Esophagus squamous epithelium (tissue), 5 donors: Measurements from ENCODE around the gene POU6F1. TPM values are rescaled to one million over a fixed set of nuclear protein-coding genes. Genes with fewer than 3 reads are reported as not detected.

ENCODE experiments used
- DNase-seq: peaks from one replicate; lab custom pipeline; 2025; lab: John Stamatoyannopoulos, UW
- H3K27ac ChIP-seq, 4 donors: fragments of 200-600 bp; sonication (generic); one replicate each; pipeline ENCODE4 v1.5.1; 2016 to 2019; ENCODE audit warnings: mild to moderate bottlenecking in 1 of 4
- H3K27me3 ChIP-seq, 4 donors: fragments of 200-600 bp; sonication (generic); 1 replicate in 3 of 4; 2 replicates in 1 of 4; pipeline versions ENCODE4 v1.5.1 to v1.6.0; 2017 to 2021; ENCODE audit warnings: antibody characterized with exemption in 1 of 4
- H3K36me3 ChIP-seq, 3 donors: fragments of 200-600 bp; sonication (generic); one replicate each; pipeline ENCODE4 v1.5.1; 2016 to 2019
- H3K4me1 ChIP-seq, 3 donors: fragments of 200-600 bp; sonication (generic); one replicate each; pipeline ENCODE4 v1.5.1; 2017 to 2019
- H3K4me3 ChIP-seq, 4 donors: fragments of 200-600 bp; sonication (generic); 1 replicate in 3 of 4; 2 replicates in 1 of 4; pipeline ENCODE4 v1.5.1; 2016 to 2019; ENCODE audit warnings: mild to moderate bottlenecking in 2 of 4, moderate library complexity in 1 of 4
- H3K9me3 ChIP-seq, 3 donors: fragments of 200-600 bp; sonication (generic); one replicate each; pipeline ENCODE4 v1.5.1; 2016 to 2019
- POLR2A ChIP-seq, 4 donors: fragments of 450-650 bp; IDR thresholded peaks; one replicate each; pipeline ENCODE4 v1.6.1; 2017; ENCODE audit warnings: antibody characterized with exemption in 4 of 4, mild to moderate bottlenecking in 4 of 4, moderate library complexity in 3 of 4
- WGBS, 2 donors: methylation state at CpG; one replicate each; pipeline ENCODE4 v1.1.5; 2018; 5-methylcytosine and 5-hydroxymethylcytosine counted together
- intact Hi-C: fragments of 100-400 bp; cut with DNase I; formaldehyde crosslinking; loops from one replicate; pipeline ENCODE4 v1.15.0; 2022
- total RNA-seq, 4 donors: library from RNA; depleted of rRNA; stranded (reverse); fragments of >200 nt; gene quantifications; one replicate each; pipeline ENCODE4 v1.1.0, GENCODE V29; 2016
- TF ChIP-seq, protein P1 (sequence below), 6 experiments: fragments of 450-650 bp in 4 of 6; fragments of 200-600 bp in 2 of 6; sonication (generic) in 2 of 6; IDR thresholded peaks; one replicate each; pipeline ENCODE4 v1.5.1; 2016 to 2019; ENCODE audit warnings: antibody characterized with exemption in 6 of 6, mild to moderate bottlenecking in 4 of 6, moderate library complexity in 4 of 6
- donor health status: DM: yes; HTN: yes; CAD: no.

Gene POU6F1
- total RNA-seq, 4 donors from 2014 or later, result 0.42 to 5.9 (median 1.7) TPM

- WGBS, 2 donors, result 77 to 79% methylated on average over 12 to 13 of the region's 14 CpGs
- intact Hi-C loops, result no loop called here
Observed at GRCh38 chr12:51188359-51189051, 29.4 kb downstream of the POU6F1 start.

DNA sequence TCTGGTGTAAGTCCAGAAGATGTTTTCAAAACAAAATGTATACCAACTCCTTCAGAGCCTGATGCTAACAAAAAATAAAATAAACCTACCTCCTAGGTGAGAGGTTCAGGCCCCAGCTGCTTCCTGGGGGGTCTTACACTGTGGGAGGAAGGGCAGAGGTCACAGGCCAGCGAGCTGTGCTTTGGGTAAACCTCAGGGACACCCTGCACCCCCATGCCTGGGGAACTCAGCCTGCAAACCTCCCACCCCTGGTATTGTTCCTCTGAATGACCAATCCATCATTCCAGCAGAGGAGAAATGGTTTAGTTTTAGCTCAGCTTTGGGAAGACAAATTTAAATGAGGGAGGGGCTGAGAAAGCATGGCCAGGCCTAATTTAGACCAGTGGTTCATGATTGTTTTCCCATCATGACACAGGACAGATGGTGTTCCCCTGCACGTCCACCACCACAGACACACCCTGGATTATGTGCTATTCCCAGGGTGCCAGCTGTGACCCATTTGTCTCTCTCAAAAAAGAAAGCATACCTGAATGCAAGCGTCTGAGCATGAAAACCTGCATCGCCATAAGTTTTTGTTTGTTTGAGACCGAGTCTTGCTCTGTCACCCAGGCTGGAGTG, 30.4 kb downstream of the POU6F1 start:
- DNase-seq, result no peak
- intact Hi-C loops, result no loop called here
- peaks cover 0 to 33% (median 0%) of the 10 kb centered on the region in 3 donors for H3K36me3 ChIP-seq

More at GRCh38 chr12:51188359-51189051, 29.4 kb downstream of the POU6F1 start:
- Histone ChIP-seq H3K4me1 (peaks cover 0 to 33% (median 0%) of the 10 kb centered on the region in 3 donors), H3K27ac (no peak overlapping the region), H3K4me3 (no peak overlapping the region), H3K9me3 (no peaks in the 10 kb centered on the region), H3K27me3 (no peaks in the 10 kb centered on the region), H3K36me3 (peaks cover 0 to 35% (median 0%) of the 10 kb centered on the region in 3 donors)
- no peak for DNase-seq
- no peak for TF ChIP-seq POLR2A (IDR thresholded peaks at IDR 0.05)
- TF ChIP-seq, protein P1, sequence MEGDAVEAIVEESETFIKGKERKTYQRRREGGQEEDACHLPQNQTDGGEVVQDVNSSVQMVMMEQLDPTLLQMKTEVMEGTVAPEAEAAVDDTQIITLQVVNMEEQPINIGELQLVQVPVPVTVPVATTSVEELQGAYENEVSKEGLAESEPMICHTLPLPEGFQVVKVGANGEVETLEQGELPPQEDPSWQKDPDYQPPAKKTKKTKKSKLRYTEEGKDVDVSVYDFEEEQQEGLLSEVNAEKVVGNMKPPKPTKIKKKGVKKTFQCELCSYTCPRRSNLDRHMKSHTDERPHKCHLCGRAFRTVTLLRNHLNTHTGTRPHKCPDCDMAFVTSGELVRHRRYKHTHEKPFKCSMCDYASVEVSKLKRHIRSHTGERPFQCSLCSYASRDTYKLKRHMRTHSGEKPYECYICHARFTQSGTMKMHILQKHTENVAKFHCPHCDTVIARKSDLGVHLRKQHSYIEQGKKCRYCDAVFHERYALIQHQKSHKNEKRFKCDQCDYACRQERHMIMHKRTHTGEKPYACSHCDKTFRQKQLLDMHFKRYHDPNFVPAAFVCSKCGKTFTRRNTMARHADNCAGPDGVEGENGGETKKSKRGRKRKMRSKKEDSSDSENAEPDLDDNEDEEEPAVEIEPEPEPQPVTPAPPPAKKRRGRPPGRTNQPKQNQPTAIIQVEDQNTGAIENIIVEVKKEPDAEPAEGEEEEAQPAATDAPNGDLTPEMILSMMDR (IDR thresholded peaks at IDR 0.05), result no peak

GRCh38 chr12:51186465-51187085, 31.3 kb downstream of the POU6F1 start:
- Histone ChIP-seq H3K4me1 (peaks cover 0 to 33% (median 0%) of the 10 kb centered on the region in 3 donors), H3K36me3 (peaks cover 0 to 24% (median 0%) of the 10 kb centered on the region in 3 donors), H3K4me3 (no peak overlapping the region), H3K27me3 (no peaks in the 10 kb centered on the region), H3K9me3 (no peaks in the 10 kb centered on the region), H3K27ac (no peak overlapping the region)
- intact Hi-C loops, result no loop called here
- 58 to 81% methylated on average over 2 to 3 of the region's 3 CpGs for WGBS, 2 donors
- no peak for DNase-seq
- TF ChIP-seq, protein P1 (IDR thresholded peaks at IDR 0.05), result no peak
- TF ChIP-seq POLR2A (IDR thresholded peaks at IDR 0.05), result no peak

More for the DNA sequence above, 30.4 kb downstream of the POU6F1 start:
- WGBS, 2 donors, result 66 to 70% methylated on average over 5 of the region's 5 CpGs
- Histone ChIP-seq H3K4me3 (no peak overlapping the region), H3K27ac (no peak overlapping the region), H3K9me3 (no peaks in the 10 kb centered on the region), H3K4me1 (peaks cover 0 to 33% (median 0%) of the 10 kb centered on the region in 3 donors), H3K27me3 (no peaks in the 10 kb centered on the region)
- TF ChIP-seq POLR2A (IDR thresholded peaks at IDR 0.05), result no peak
- TF ChIP-seq, protein P1 (IDR thresholded peaks at IDR 0.05), result no peak

- H3K9me3 ChIP-seq, result no peaks in the 10 kb centered on the region
- TF ChIP-seq POLR2A (IDR thresholded peaks at IDR 0.05), result no peak
- TF ChIP-seq, protein P1 (IDR thresholded peaks at IDR 0.05), result no peak
- 89 to 91% methylated on average over 6 of the region's 6 CpGs for WGBS, 2 donors
- H3K36me3 ChIP-seq, result peaks cover 0 to 11% (median 0%) of the 10 kb centered on the region in 3 donors
- intact Hi-C loops, result no loop called here
- H3K4me3 ChIP-seq, result no peak overlapping the region
- H3K27me3 ChIP-seq, result no peaks in the 10 kb centered on the region
- DNase-seq, result no peak
- no peak overlapping the region for H3K27ac ChIP-seq
- peaks cover 0 to 33% (median 0%) of the 10 kb centered on the region in 3 donors for H3K4me1 ChIP-seq
Observed at GRCh38 chr12:51185171-51185717, 32.6 kb downstream of the POU6F1 start.
